Breast epithelium (tissue), 4 donors: ENCODE data around the gene CCDC51. TPM values are rescaled to one million over a fixed set of nuclear protein-coding genes. Genes with fewer than 3 reads are reported as not detected.

Experiments
- DNase-seq, 2 donors: peaks; one replicate each; pipeline ENCODE4 v3.0.0-alpha.2; 2019; ENCODE audit warnings: low spot score in 2 of 2
- H3K27ac ChIP-seq, 2 donors: fragments of 200-600 bp; sonication (generic) in 1 of 2; one replicate each; pipeline ENCODE4 v1.5.1; 2016 to 2019; ENCODE audit warnings: mild to moderate bottlenecking in 1 of 2
- H3K27me3 ChIP-seq, 2 donors: fragments of 200-600 bp; sonication (generic) in 1 of 2; one replicate each; pipeline versions ENCODE4 v1.5.1 to v1.6.0; 2017 to 2019; ENCODE audit warnings: control low read depth in 1 of 2, mild to moderate bottlenecking in 1 of 2
- H3K36me3 ChIP-seq: fragments of 200-600 bp; one replicate; pipeline ENCODE4 v1.5.1; 2019
- H3K4me1 ChIP-seq, 2 donors: fragments of 200-600 bp; sonication (generic); one replicate each; pipeline ENCODE4 v1.5.1; 2016 to 2019; ENCODE audit warnings: control low read depth in 1 of 2
- H3K4me3 ChIP-seq, 3 donors: fragments of 200-600 bp; sonication (generic); 1 replicate in 2 of 3; 2 replicates in 1 of 3; pipeline ENCODE4 v1.5.1; 2016 to 2019; ENCODE audit warnings: mild to moderate bottlenecking in 3 of 3, moderate library complexity in 2 of 3
- H3K9me3 ChIP-seq, 2 donors: fragments of 200-600 bp; sonication (generic) in 1 of 2; one replicate each; pipeline ENCODE4 v1.5.1; 2016 to 2019; ENCODE audit warnings: control low read depth in 1 of 2
- POLR2A ChIP-seq: fragments of 450-650 bp; IDR thresholded peaks from one replicate; pipeline ENCODE4 v1.6.1; 2016; ENCODE audit warnings: antibody characterized with exemption, mild to moderate bottlenecking, moderate library complexity
- POLR2AphosphoS5 ChIP-seq, 3 donors: sonication (generic); formaldehyde crosslinking; IDR thresholded peaks; one replicate each; pipeline ENCODE4 v1.6.1; 2017; ENCODE audit warnings: antibody characterized with exemption in 3 of 3
- intact Hi-C: fragments of 100-400 bp; cut with DNase I; formaldehyde crosslinking; loops from one replicate; pipeline ENCODE4 v1.15.1; 2023; ENCODE audit warnings: low total_unique reads
- total RNA-seq, 3 donors: library from RNA; depleted of rRNA; stranded (reverse); fragments of >200 nt; gene quantifications; one replicate each; pipeline ENCODE4 v1.1.0, GENCODE V29; 2016
- TF ChIP-seq, protein P1 (sequence below), 3 donors: fragments of 450-650 bp; IDR thresholded peaks; one replicate each; pipeline ENCODE4 v1.5.1; 2016 to 2017; ENCODE audit warnings: antibody characterized with exemption in 3 of 3, mild to moderate bottlenecking in 3 of 3, moderate library complexity in 3 of 3

The CCDC51 gene
- total RNA-seq, 3 donors from 2014 or later, result 12.5 to 14.7 (median 13.9) TPM

GRCh38 chr3:48419149-48419548, 20.8 kb downstream of the CCDC51 start:
- no peaks in the 10 kb centered on the region for H3K27me3 ChIP-seq
- peaks cover 14% of the 10 kb centered on the region for H3K36me3 ChIP-seq
- TF ChIP-seq POLR2AphosphoS5 (IDR thresholded peaks at IDR 0.05) (no peak), POLR2A (no peak)
- TF ChIP-seq, protein P1, sequence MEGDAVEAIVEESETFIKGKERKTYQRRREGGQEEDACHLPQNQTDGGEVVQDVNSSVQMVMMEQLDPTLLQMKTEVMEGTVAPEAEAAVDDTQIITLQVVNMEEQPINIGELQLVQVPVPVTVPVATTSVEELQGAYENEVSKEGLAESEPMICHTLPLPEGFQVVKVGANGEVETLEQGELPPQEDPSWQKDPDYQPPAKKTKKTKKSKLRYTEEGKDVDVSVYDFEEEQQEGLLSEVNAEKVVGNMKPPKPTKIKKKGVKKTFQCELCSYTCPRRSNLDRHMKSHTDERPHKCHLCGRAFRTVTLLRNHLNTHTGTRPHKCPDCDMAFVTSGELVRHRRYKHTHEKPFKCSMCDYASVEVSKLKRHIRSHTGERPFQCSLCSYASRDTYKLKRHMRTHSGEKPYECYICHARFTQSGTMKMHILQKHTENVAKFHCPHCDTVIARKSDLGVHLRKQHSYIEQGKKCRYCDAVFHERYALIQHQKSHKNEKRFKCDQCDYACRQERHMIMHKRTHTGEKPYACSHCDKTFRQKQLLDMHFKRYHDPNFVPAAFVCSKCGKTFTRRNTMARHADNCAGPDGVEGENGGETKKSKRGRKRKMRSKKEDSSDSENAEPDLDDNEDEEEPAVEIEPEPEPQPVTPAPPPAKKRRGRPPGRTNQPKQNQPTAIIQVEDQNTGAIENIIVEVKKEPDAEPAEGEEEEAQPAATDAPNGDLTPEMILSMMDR (IDR thresholded peaks at IDR 0.05), result no peak
- H3K9me3 ChIP-seq, result no peaks in the 10 kb centered on the region
- no peak overlapping the region for H3K4me3 ChIP-seq
- H3K4me1 ChIP-seq, result peaks cover 0 to 3% of the 10 kb centered on the region in 2 donors
- intact Hi-C loops, result loop anchor here (10.0 kb wide), 1 partner anchor 144 kb away; no protein-coding TSS in a partner anchor
- no peak for DNase-seq
- H3K27ac ChIP-seq, result no peak overlapping the region

DNA sequence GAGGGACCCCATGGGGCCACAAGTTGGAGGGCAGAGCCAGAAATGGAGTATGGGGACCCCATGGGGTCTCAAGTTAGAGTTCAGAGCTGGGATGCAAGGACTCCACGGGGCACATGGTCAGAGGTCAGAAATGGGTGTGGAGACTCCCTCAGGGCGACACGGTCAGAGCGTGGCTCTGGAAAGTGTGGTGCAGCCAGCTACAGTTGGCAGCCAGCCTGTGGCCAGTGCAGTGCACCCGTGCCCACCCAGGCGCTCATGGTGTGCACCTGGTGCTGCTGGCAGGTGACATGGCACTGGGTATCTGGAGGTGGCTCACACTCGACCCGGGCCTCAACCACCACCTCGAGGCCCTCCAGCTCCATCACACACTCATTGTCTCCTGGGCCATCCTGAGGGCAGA, 21.3 kb downstream of the CCDC51 start:
- DNase-seq, result no peak
- TF ChIP-seq POLR2A (no peak), POLR2AphosphoS5 (IDR thresholded peaks at IDR 0.05) (no peak)
- TF ChIP-seq, protein P1 (IDR thresholded peaks at IDR 0.05), result no peak
- intact Hi-C loops, result loop anchor here (10.0 kb wide), 1 partner anchor 144 kb away; no protein-coding TSS in a partner anchor
- peaks cover 14% of the 10 kb centered on the region for H3K36me3 ChIP-seq
- no peaks in the 10 kb centered on the region for H3K9me3 ChIP-seq
- H3K4me1 ChIP-seq, result no peaks in the 10 kb centered on the region
- H3K4me3 ChIP-seq, result no peak overlapping the region
- no peaks in the 10 kb centered on the region for H3K27me3 ChIP-seq
- no peak overlapping the region for H3K27ac ChIP-seq

GRCh38 chr3:48418140-48418539, 21.8 kb downstream of the CCDC51 start:
- Histone ChIP-seq H3K27me3 (no peaks in the 10 kb centered on the region), H3K4me1 (no peaks in the 10 kb centered on the region), H3K36me3 (peaks cover 14% of the 10 kb centered on the region), H3K27ac (no peak overlapping the region), H3K9me3 (no peaks in the 10 kb centered on the region), H3K4me3 (no peak overlapping the region)
- no peak for DNase-seq
- TF ChIP-seq POLR2AphosphoS5 (IDR thresholded peaks at IDR 0.05) (no peak), POLR2A (no peak)
- TF ChIP-seq, protein P1 (IDR thresholded peaks at IDR 0.05), result no peak
- intact Hi-C loops, result loop anchor here (10.0 kb wide), 1 partner anchor 143 kb away; no protein-coding TSS in a partner anchor

GRCh38 chr3:48417529-48418108, 22.3 kb downstream of the CCDC51 start:
- TF ChIP-seq POLR2A (no peak), POLR2AphosphoS5 (IDR thresholded peaks at IDR 0.05) (no peak)
- TF ChIP-seq, protein P1 (IDR thresholded peaks at IDR 0.05), result no peak
- intact Hi-C loops, result loop anchor here (10.0 kb wide), 1 partner anchor 143 kb away; no protein-coding TSS in a partner anchor
- H3K36me3 ChIP-seq, result peaks cover 14% of the 10 kb centered on the region

DNA sequence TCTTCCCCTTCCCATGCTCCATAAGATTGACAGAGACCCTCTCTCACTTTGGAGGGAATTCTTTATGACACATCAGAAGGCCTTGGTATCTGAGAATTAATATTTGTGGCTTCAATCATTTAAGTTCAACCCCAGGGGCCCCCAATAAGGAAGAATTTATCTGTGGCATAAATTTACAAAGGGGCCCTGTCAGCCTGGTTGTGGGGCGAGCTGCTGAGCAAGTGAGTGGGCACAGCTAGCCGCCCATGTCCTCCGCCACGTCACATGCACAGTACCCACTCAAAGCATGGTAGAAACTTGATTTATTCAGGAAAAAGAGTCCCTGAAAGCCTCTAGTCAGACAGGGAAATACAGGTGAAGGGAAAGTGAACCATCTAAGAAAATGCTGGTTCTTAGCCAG, 23.4 kb downstream of the CCDC51 start:
- Histone ChIP-seq H3K27ac (no peak overlapping the region), H3K36me3 (peaks cover 14% of the 10 kb centered on the region), H3K27me3 (no peaks in the 10 kb centered on the region), H3K4me1 (no peaks in the 10 kb centered on the region), H3K9me3 (no peaks in the 10 kb centered on the region), H3K4me3 (no peak overlapping the region)
- TF ChIP-seq POLR2AphosphoS5 (IDR thresholded peaks at IDR 0.05), result no peak
- TF ChIP-seq POLR2A, result no peak
- TF ChIP-seq, protein P1 (IDR thresholded peaks at IDR 0.05), result no peak
- DNase-seq, result no peak
- intact Hi-C loops, result loop anchor here (10.0 kb wide), 1 partner anchor 142 kb away; no protein-coding TSS in a partner anchor

More at GRCh38 chr3:48417529-48418108, 22.3 kb downstream of the CCDC51 start:
- no peak for DNase-seq
- H3K9me3 ChIP-seq, result no peaks in the 10 kb centered on the region
- H3K27ac ChIP-seq, result no peak overlapping the region
- H3K4me1 ChIP-seq, result no peaks in the 10 kb centered on the region
- no peaks in the 10 kb centered on the region for H3K27me3 ChIP-seq
- H3K4me3 ChIP-seq, result no peak overlapping the region
